SU-DHL-6 (cell line): Measurements from ENCODE around the gene KAT8.

Source experiments
- H2AFZ ChIP-seq: fragments of 200-600 bp; sonication (generic); 2 replicates; pipeline ENCODE4 v1.6.1; 2014; ENCODE audit warnings: low read depth, mild to moderate bottlenecking, moderate library complexity, mixed read lengths, antibody characterized with exemption, low read length; ENCODE audit not compliant: severe bottlenecking
- H3F3A ChIP-seq: fragments of 200-600 bp; shearing (Covaris generic); 2 replicates; pipeline ENCODE4 v1.6.0; 2016; ENCODE audit warnings: antibody characterized with exemption, mild to moderate bottlenecking; ENCODE audit not compliant: insufficient read depth
- H3K27ac ChIP-seq: fragments of 200-600 bp; sonication (generic); 2 replicates; pipeline ENCODE4 v1.5.1; 2016; ENCODE audit warnings: low read depth, mild to moderate bottlenecking, low read length, moderate library complexity, mixed read lengths
- H3K27me3 ChIP-seq: fragments of 200-600 bp; sonication (generic), shearing (Covaris generic); 2 replicates; pipeline ENCODE4 v1.6.0; 2014; ENCODE audit warnings: mild to moderate bottlenecking, low read length
- H3K36me3 ChIP-seq: fragments of 200-600 bp; sonication (generic); 2 replicates; pipeline ENCODE4 v1.6.1; 2014; ENCODE audit warnings: mild to moderate bottlenecking, low read length, mixed read lengths
- H3K4me2 ChIP-seq: fragments of 300-600, 200-600 bp; shearing (Covaris generic), sonication (generic); 2 replicates; pipeline ENCODE4 v1.6.0; 2014; ENCODE audit warnings: low read length, low read depth, mild to moderate bottlenecking; ENCODE audit not compliant: poor library complexity, severe bottlenecking
- H3K4me3 ChIP-seq: fragments of 200-600 bp; sonication (generic); 2 replicates; pipeline ENCODE4 v1.5.1; 2014; ENCODE audit warnings: antibody characterized with exemption, low read length, mild to moderate bottlenecking, mixed read lengths; ENCODE audit not compliant: insufficient read depth, poor library complexity, severe bottlenecking
- H3K79me2 ChIP-seq: fragments of 200-600 bp; sonication (generic); 2 replicates; pipeline ENCODE4 v1.6.1; 2014; ENCODE audit warnings: mild to moderate bottlenecking, low read length, moderate library complexity; ENCODE audit not compliant: insufficient read depth
- H3K9ac ChIP-seq: fragments of 200-600 bp; sonication (generic); 2 replicates; pipeline ENCODE4 v1.7.0; 2014; ENCODE audit warnings: mild to moderate bottlenecking, low read length
- H3K9me2 ChIP-seq: fragments of 200-600 bp; sonication (generic); replicated peaks from 2 replicates; pipeline ENCODE4 v1.6.1; 2014; ENCODE audit warnings: low read length; ENCODE audit not compliant: insufficient read depth
- H3K9me3 ChIP-seq: fragments of 200-600 bp; sonication (generic); 2 replicates; pipeline ENCODE4 v1.6.1; 2014; ENCODE audit warnings: low read length, mixed read lengths; ENCODE audit not compliant: insufficient read depth
- H4K20me1 ChIP-seq: fragments of 200-600 bp; sonication (generic); 2 replicates; pipeline ENCODE4 v1.6.1; 2014; ENCODE audit warnings: low read depth, mild to moderate bottlenecking, antibody characterized with exemption, low read length, moderate library complexity, mixed read lengths
- CTCF ChIP-seq: fragments of 200-600 bp; sonication (generic); IDR thresholded peaks from one replicate; pipeline ENCODE4 v1.5.1; 2017; ENCODE audit warnings: antibody characterized with exemption, mild to moderate bottlenecking, low read length, moderate library complexity; ENCODE audit not compliant: insufficient read depth, poor library complexity, severe bottlenecking
- EZH2phosphoT487 ChIP-seq: fragments of 200-600 bp; sonication (generic), shearing (Covaris generic); conservative IDR thresholded peaks from 2 replicates; pipeline ENCODE4 v1.6.1; 2018; ENCODE audit warnings: mild to moderate bottlenecking, antibody characterized with exemption, low read length, moderate library complexity, mixed read lengths

KAT8 gene

GRCh38 chr16:31132303-31132979 lies 15.0 kb downstream of the KAT8 start:
- H4K20me1 ChIP-seq, result no peaks in the 10 kb centered on the region
- no peaks in the 10 kb centered on the region for H3K27me3 ChIP-seq
- no peak overlapping the region for H2AFZ ChIP-seq
- H3K4me2 ChIP-seq, result no peak overlapping the region
- H3K36me3 ChIP-seq, result no peaks in the 10 kb centered on the region
- H3K9ac ChIP-seq, result no peak overlapping the region
- H3K9me3 ChIP-seq, result no peaks in the 10 kb centered on the region
- no peak overlapping the region for H3K27ac ChIP-seq
- H3F3A ChIP-seq, result no peaks in the 10 kb centered on the region
- no peaks in the 10 kb centered on the region for H3K79me2 ChIP-seq
- H3K9me2 ChIP-seq, result no peaks in the 10 kb centered on the region
- H3K4me3 ChIP-seq, result no peak overlapping the region
- TF ChIP-seq CTCF, result no peak
- no peak for TF ChIP-seq EZH2phosphoT487

GRCh38 chr16:31133046-31133501 lies 15.6 kb downstream of the KAT8 start:
- H2AFZ ChIP-seq, result no peak overlapping the region
- no peaks in the 10 kb centered on the region for H3K79me2 ChIP-seq
- no peaks in the 10 kb centered on the region for H3K9me2 ChIP-seq
- no peaks in the 10 kb centered on the region for H3K36me3 ChIP-seq
- no peak overlapping the region for H3K9ac ChIP-seq
- no peaks in the 10 kb centered on the region for H3F3A ChIP-seq
- no peaks in the 10 kb centered on the region for H4K20me1 ChIP-seq
- H3K9me3 ChIP-seq, result no peaks in the 10 kb centered on the region
- no peak overlapping the region for H3K27ac ChIP-seq
- no peak overlapping the region for H3K4me2 ChIP-seq
- H3K27me3 ChIP-seq, result no peaks in the 10 kb centered on the region
- TF ChIP-seq CTCF, result no peak
- no peak for TF ChIP-seq EZH2phosphoT487
- no peak overlapping the region for H3K4me3 ChIP-seq

- Histone ChIP-seq H3K27ac (no peak overlapping the region), H4K20me1 (no peaks in the 10 kb centered on the region), H3K79me2 (no peaks in the 10 kb centered on the region), H3F3A (no peaks in the 10 kb centered on the region), H3K36me3 (no peaks in the 10 kb centered on the region), H3K27me3 (no peaks in the 10 kb centered on the region), H3K4me3 (no peak overlapping the region), H3K9me2 (no peaks in the 10 kb centered on the region), H3K4me2 (no peak overlapping the region), H3K9me3 (no peaks in the 10 kb centered on the region), H3K9ac (no peak overlapping the region), H2AFZ (no peak overlapping the region)
- no peak for TF ChIP-seq CTCF
- no peak for TF ChIP-seq EZH2phosphoT487
These were observed 16.7 kb downstream of the KAT8 start for GRCh38 chr16:31134091-31134571.
